Upper lobe of right lung (tissue), 1 donor: Measurements from ENCODE around the gene NFIC. TPM values are rescaled to one million over a fixed set of nuclear protein-coding genes. Genes with fewer than 3 reads are reported as not detected.
A peak's percentile ranks its signal among the peaks of the same experiment; 100 is the strongest.

Experiments used
- ATAC-seq: fragments of 200-7000 bp; cut with Tn5 transposase; one replicate; pipeline ENCODE4 v1.9.1; 2020; ENCODE audit warnings: mild to moderate bottlenecking, moderate library complexity
- DNase-seq: peaks from one replicate; pipeline ENCODE4 v3.0.0-alpha.2; 2020
- H3K27ac ChIP-seq: fragments of 200-600 bp; one replicate; pipeline ENCODE4 v1.8.0; 2022
- H3K27me3 ChIP-seq: fragments of 200-600 bp; one replicate; pipeline ENCODE4 v1.8.0; 2022; ENCODE audit warnings: mild to moderate bottlenecking
- H3K36me3 ChIP-seq: fragments of 200-600 bp; one replicate; pipeline ENCODE4 v1.8.0; 2022
- H3K4me1 ChIP-seq: fragments of 200-600 bp; one replicate; pipeline ENCODE4 v1.8.0; 2022
- H3K4me3 ChIP-seq: fragments of 200-600 bp; one replicate; pipeline ENCODE4 v1.8.0; 2022; ENCODE audit warnings: mild to moderate bottlenecking
- H3K9me3 ChIP-seq: fragments of 200-600 bp; one replicate; pipeline ENCODE4 v1.8.0; 2022
- CTCF ChIP-seq: fragments of 200-600 bp; IDR thresholded peaks from one replicate; pipeline ENCODE4 v1.8.0; 2022; ENCODE audit warnings: antibody characterized with exemption
- intact Hi-C: fragments of 100-400 bp; cut with DNase I; formaldehyde crosslinking; loops from one replicate; pipeline ENCODE4 v1.11.0; 2022
- total RNA-seq: library from RNA; stranded (reverse); fragmentation: NEBNext Ultra II Directional; extraction: Animal tissue kit (Norgen Biotek cat#: 25700); gene quantifications from one replicate; pipeline ENCODE4 v1.2.1, GENCODE V29; 2021
- donor health status: DM: no; HTN: yes; CAD: no; lungs with severe emphysema.

The NFIC gene
- total RNA-seq, 1 donor from 2014 or later: 150 TPM

- TF ChIP-seq CTCF: no peak
- Histone ChIP-seq H3K36me3 (peaks cover 49% of the 10 kb centered on the region), H3K27ac (no peak overlapping the region), H3K4me1 (no peaks in the 10 kb centered on the region), H3K4me3 (no peak overlapping the region), H3K27me3 (no peaks in the 10 kb centered on the region), H3K9me3 (no peaks in the 10 kb centered on the region)
- ATAC-seq: peak; percentile 11
- DNase-seq: no peak
- intact Hi-C loops: no loop called here
Observed at GRCh38 chr19:3492131-3492839, 125.9 kb downstream of the NFIC start.

- DNase-seq (no peak), ATAC-seq (no peak)
- no peaks in the 10 kb centered on the region for H3K27me3 ChIP-seq
- no peaks in the 10 kb centered on the region for H3K9me3 ChIP-seq
- intact Hi-C loops: no loop called here
- no peak overlapping the region for H3K4me3 ChIP-seq
- H3K4me1 ChIP-seq: no peaks in the 10 kb centered on the region
- no peak for TF ChIP-seq CTCF
- H3K27ac ChIP-seq: no peak overlapping the region
- peaks cover 49% of the 10 kb centered on the region for H3K36me3 ChIP-seq
Observed at GRCh38 chr19:3492919-3493318, 126.5 kb downstream of the NFIC start.

- Histone ChIP-seq H3K4me3 (no peak overlapping the region), H3K9me3 (no peaks in the 10 kb centered on the region), H3K27ac (no peak overlapping the region), H3K36me3 (peaks cover 49% of the 10 kb centered on the region), H3K27me3 (no peaks in the 10 kb centered on the region), H3K4me1 (no peaks in the 10 kb centered on the region)
- no peak for TF ChIP-seq CTCF
- ATAC-seq (no peak), DNase-seq (no peak)
- intact Hi-C loops: no loop called here
Observed at GRCh38 chr19:3493651-3494050, 127.3 kb downstream of the NFIC start.

GRCh38 chr19:3494051-3494450 is 127.7 kb downstream of the NFIC start:
- peak; percentile 35 for ATAC-seq

GRCh38 chr19:3494559-3494958 is 128.2 kb downstream of the NFIC start:
- Histone ChIP-seq H3K36me3 (peaks cover 49% of the 10 kb centered on the region), H3K4me1 (peaks cover 2% of the 10 kb centered on the region), H3K27me3 (no peaks in the 10 kb centered on the region), H3K27ac (no peak overlapping the region), H3K4me3 (no peak overlapping the region), H3K9me3 (no peaks in the 10 kb centered on the region)
- TF ChIP-seq CTCF: no peak
- intact Hi-C loops: no loop called here
- ATAC-seq: no peak
- DNase-seq: no peak

More at GRCh38 chr19:3494051-3494450, 127.7 kb downstream of the NFIC start:
- H3K27ac ChIP-seq: no peak overlapping the region
- H3K9me3 ChIP-seq: no peaks in the 10 kb centered on the region
- H3K36me3 ChIP-seq: peaks cover 49% of the 10 kb centered on the region
- intact Hi-C loops: no loop called here
- no peak overlapping the region for H3K4me3 ChIP-seq
- no peak for DNase-seq
- H3K27me3 ChIP-seq: no peaks in the 10 kb centered on the region
- no peaks in the 10 kb centered on the region for H3K4me1 ChIP-seq
- TF ChIP-seq CTCF: no peak
